SU-DHL-6 (cell line): ENCODE measurements around the gene SGIP1.

Experiments used
- EZH2phosphoT487 ChIP-seq: fragments of 200-600 bp; sonication (generic), shearing (Covaris generic); conservative IDR thresholded peaks from 2 replicates; pipeline ENCODE4 v1.6.1; 2018; ENCODE audit warnings: mild to moderate bottlenecking, antibody characterized with exemption, low read length, moderate library complexity, mixed read lengths
- TF ChIP-seq, protein P1 (sequence below): fragments of 200-600 bp; sonication (generic); IDR thresholded peaks from one replicate; pipeline ENCODE4 v1.5.1; 2017; ENCODE audit warnings: antibody characterized with exemption, mild to moderate bottlenecking, low read length, moderate library complexity; ENCODE audit not compliant: insufficient read depth, poor library complexity, severe bottlenecking

DNA sequence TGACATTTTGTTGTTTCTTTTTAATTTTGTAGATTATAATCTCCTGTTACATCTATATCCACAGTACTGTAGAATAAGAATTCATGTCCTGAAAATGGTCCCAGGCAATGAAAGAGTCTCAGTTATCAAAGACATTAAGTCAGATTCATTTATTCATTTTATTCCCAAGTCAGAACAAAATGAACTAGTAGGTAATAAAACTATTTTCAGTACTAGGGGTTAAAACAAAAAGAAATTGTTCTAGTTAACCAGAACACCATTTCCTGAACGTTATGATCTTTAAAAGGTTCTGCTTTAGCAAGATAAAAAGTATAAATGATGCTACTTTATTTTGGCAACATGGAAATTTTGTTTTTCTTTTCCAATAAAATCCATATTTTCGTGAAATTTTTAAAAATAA is 211.5 kb downstream of the SGIP1 start:
- TF ChIP-seq, protein P1, sequence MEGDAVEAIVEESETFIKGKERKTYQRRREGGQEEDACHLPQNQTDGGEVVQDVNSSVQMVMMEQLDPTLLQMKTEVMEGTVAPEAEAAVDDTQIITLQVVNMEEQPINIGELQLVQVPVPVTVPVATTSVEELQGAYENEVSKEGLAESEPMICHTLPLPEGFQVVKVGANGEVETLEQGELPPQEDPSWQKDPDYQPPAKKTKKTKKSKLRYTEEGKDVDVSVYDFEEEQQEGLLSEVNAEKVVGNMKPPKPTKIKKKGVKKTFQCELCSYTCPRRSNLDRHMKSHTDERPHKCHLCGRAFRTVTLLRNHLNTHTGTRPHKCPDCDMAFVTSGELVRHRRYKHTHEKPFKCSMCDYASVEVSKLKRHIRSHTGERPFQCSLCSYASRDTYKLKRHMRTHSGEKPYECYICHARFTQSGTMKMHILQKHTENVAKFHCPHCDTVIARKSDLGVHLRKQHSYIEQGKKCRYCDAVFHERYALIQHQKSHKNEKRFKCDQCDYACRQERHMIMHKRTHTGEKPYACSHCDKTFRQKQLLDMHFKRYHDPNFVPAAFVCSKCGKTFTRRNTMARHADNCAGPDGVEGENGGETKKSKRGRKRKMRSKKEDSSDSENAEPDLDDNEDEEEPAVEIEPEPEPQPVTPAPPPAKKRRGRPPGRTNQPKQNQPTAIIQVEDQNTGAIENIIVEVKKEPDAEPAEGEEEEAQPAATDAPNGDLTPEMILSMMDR: no peak
- TF ChIP-seq EZH2phosphoT487: no peak
